HUDEP-2 (cell line): ENCODE results near the gene STX16.

Experiments used
- DNase-seq, 76 experiments: peaks; one replicate each; lab custom pipeline; 2025; ENCODE audit not compliant: unreplicated experiment in 76 of 76; lab: John Stamatoyannopoulos, UW

Gene STX16

DNA sequence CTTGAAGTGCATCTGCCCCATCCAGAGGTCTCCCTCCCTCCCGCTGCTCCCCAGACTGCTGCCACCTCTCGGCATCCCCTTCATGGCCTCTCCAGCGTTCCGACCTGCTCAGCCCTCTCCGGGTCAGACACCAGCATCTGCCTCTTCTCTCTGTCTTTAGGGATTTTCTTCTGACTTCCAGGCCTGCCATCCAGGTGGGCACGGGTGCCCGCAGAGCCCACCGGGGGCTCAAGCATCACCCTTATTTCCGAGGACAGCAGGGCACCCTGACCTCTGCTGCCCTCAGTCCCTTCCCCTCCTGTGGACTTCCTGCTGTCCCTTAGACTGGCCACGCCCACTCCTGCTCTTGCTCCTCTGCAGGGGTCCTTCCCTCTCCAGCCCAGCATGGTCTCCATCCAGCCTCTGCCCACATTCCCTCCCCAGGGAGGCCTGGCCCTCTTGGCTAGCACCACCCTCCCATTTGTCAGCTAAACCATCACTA lies 44.9 kb downstream of the STX16 start:
- no peak for DNase-seq

DNA sequence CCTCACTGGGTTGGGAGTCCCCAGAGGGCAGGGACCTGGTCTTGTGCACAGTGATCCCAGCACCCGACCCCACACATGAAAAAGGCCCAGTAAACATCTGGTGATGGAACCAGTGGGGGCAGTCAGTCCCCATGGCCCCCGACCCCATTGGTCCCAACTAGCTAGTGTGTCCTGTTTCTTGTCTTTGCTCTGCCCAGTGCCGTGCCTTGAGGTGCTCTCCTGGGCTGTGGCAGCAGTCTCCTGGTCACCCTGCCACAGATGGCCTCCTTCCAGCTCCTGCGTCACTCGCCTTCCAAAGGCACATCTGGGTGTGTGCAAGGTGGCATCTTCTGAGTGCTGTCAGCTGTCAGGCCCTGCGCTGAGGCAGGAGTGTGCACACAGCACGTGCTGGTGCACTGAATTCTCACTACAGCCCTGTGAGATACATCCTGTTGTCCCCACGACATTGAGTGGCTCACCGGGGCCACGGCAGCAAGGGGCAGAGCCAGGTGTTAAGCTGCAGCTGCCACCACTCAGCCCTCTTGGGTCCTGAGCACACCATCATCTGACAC lies 45.4 kb downstream of the STX16 start:
- no peak for DNase-seq

DNA sequence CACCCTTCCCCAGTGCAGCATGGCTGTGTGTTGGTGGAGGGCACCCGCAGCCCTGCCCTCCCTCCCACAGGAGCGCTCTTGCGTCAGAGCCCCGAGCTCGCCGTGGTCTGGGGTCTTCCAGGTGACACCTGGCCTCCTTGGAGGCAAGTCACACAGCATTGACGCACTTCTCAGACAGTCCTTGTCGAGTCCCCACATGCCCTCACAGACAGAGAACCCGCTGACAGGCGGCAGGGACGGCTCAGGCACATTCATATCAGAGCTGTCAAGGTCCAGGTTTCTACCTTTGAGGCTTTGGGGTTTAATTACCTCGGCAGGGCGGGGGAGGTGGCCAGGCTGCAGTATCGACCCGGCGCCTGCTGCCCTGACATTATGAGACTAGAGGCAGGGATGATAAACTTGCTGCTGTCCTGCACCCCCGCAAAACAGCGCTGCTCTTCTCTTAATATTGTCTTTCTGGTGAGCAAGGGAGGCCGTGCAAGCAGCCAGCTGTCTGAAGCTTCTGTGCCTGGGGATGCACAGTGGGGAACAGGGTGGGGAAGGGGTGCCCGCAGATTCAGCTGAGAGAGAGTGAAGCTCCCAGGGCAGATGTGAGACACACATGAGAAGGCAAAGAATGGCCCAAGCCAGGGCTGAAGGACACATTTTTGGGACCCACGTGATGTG lies 46.3 kb downstream of the STX16 start:
- DNase-seq: no peak

DNA sequence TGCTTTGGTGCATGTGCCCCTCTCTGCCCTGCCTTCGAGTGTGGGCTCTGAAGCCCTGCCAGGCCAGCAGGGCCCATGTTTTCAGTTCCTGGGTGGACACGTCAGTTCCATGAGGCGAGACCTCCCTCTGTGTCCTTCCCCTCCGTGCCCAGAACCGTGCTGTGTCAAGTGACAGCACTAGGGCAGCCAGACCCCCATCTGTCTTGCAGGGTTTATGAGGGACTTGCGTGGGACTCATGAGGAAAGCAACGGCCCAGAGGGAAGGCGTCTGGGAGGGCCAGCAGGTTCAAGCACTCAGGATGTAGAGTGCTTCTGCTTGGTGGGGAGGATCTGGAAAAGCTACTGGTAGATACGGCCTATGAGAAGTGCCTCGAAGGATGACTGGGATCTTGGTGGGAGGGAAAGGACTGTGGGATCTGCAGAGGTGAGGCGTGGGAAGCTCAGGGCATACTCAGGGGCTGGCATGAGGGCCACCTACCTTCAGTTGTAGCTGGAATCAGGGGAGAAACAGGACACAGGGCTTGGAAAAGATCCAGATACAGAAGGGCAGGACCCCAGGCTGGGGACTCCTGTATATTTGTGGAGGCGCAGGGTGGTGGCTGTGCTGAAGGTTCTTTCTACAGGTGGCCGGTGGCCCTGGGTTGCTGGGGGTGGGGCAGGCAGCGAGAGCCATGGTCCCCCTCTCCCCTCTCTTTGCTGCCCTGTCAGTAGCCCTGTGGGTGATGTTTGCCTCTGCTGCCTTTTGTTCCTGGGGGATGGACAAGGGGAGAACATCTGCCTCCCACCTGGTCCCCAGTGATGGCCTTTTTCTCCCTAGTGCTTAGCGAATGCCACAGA lies 47.0 kb downstream of the STX16 start:
- no peak for DNase-seq

DNA sequence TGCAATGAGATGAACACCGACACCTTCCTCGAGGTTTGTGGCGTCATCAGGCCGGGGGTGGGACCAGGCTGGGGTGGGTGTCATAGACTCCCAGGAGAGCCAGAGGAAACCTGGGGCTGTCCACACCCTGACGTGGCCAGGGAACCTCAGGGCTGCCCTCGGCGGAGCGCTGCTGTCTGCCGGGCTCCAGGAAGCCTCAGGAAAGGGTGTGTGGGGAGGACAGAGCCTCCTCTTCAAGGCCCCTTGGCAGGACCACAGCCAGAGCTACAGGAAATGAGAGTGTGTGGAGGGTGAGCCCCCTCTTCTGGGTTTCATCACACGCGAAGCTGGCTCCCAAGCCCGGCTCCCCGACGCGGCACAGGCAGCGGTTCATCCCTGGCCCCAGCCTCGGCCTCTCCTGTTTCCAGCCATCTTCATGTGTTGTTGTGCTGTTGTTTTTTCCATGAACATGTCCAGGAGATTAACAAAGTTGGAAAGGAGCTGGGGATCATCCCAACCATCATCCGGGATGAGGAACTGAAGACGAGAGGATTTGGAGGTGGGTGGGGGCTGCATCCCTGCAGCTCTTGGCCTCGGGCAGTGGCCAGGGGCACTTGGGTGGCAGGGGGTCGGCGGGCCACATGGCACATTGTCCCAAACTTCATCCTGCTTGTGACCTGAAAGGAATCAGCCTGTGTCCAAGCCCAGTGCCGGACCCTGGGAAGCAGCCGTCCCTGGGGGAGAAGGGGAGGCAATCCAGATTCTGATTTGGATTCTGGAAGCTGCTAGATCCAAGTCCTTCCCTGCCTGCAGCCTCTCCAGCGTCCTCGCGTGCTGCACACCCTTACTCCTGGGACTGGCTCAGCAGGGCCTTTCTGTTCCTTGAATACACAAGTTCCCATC lies 47.9 kb downstream of the STX16 start:
- no peak for DNase-seq

DNA sequence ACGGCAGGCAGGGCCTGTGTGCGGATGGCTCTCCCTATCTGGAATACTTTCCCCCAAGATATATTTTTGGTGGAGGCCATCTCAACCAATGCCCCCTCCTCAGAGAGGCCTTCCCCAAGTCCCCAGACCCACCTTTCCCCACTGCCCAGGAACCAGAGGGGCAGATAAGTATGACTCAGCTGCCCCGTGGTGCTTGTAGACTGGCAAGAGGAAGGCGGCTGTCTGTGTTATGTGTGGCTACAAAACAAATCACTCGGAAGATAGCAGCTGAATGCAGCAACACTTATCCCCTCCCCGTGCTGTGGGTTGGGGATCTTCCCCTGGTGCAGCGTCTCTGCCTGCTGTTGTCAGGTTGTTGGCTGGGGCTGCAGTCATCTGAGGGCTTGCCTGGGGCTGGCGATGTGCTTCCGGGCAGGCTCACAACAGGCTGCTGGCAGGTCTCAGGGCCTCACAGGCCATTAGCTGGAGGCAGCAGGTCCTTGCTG lies 48.6 kb downstream of the STX16 start:
- DNase-seq: no peak

DNA sequence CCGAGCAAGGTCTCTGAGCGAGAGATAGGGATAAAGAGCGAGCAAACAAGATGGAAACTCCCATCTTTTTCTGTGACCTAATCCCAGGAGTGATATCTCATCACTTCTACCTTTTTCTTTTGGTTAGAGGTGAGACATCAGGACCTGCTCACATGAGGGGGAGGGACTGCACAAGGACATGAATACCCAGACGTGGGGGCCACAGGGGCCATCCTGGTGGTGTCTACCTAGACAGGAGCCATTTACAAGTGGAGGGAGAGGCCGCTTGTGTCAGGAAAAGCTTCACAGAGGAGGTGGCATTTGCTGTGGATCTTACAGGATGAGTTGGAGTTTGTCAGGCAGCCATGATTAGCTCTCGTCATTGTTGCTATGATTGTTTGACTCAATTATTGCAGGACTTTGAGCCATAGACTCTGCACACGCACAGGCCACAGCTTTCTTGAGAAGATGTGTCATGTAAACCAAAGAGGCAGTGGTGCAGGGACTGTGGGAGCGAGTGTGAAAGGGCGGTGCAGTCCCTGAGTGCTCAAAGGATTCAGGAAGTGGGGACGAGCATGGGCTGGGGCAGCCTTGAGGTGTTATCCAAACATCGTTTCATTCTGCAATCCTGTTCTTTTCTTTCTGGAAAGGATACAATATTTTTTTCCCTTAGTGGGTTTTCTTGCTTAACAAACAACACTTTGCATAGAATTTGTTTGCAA lies 49.2 kb downstream of the STX16 start:
- no peak for DNase-seq

DNA sequence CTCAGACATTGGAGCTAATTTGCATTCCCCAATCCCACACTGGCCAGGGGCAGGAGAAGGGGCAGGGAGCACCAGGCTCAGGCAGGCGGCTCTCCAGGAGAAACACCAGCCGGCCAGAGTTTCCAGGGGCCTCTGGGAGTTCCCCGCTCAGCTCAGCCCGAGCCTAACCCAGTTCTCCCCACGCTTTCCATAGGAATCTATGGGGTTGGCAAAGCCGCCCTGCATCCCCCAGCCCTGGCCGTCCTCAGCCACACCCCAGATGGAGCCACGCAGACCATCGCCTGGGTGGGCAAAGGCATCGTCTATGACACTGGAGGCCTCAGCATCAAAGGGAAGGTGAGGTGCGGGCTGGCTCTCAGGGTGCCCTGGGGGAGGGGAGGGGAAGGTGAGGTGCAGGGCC lies 49.7 kb downstream of the STX16 start:
- DNase-seq: no peak

DNA sequence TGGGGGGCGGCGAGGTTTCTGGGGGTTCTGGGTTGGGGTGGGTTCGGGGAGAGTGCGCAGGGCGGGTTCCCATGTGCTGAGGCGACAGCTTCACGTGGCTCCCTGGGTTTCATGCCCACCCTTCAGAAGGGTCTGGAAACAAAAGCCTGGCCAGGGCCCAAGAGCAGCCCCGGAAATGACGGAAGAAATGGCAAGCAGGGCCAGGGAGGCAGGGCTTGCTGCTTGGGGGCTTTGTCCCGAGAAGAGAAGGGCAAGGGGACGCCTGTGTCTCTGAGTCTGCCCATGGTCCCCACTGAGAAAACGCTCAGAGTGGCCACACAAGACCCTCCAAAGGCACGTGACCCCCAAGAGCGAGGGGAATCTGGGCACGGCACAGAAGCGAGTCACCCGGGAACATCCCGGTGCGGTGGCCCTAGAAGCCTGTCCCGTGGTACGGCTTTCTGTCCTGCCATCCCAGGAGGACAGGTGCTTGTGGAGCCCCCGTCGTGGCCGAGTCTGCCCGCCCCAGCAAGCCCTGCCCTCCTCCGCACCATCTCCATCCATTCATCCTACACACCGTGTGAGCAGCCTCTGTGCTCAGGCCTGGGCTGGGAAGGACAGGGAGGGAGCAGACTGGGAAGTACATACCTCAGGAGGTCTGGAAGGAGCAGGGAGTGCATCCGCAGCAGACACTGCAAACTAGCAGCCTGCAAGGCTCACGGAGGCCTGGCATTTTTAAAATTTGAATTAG lies 50.5 kb downstream of the STX16 start:
- no peak for DNase-seq

DNA sequence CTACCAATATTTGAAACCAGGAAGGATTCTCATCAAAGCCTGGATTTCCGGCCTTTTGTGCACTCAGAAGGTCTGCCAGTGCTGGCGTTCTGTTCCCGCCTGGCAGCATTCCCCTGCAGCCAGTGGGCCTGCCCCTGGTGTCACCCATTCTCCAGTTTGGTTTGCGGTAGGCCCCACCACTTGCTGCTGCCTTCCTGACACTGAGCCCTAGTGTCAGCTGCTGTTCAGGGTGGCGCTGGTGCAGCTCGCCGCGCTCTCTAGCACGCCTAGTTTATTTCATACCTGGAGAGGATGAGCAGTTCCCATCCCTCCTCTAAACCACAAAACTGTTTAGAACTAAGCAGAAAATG lies 51.1 kb downstream of the STX16 start:
- no peak for DNase-seq

DNA sequence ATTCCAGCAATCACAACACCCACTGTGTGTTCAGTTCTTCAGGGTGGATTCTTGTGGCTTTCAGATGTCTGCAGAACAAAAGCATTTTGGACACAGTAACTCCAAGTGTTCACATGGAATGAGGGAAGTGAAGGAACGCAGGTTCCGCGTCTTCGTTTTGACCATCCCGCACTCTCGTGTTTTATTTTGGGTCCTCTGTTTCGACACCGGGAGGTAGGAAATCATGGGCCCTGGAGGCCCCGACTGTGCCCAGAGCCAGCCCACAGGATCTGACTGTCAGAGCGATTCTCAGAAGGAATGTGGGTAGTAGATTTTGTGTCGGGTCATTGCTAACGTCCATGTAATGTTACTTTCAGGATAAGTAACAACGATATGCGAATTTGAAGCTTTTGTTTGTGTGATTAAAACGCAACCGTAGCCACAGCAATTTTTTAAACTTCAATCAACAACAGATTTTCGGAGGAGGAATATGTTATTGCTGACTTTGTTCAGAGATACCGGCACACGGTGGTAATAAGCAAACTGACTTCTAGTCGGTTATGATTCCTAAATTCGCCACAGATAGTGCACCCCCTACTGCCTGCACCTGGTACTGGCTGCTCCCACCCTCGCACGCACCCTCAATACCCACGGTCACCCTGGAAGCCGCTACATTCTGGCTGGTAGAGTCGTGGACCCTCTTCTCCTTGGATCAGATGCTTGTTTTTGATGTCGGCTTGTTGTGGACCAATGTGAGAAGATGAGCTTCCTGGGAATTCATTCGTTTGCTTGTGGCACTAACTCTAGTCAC lies 52.0 kb downstream of the STX16 start:
- no peak for DNase-seq

DNA sequence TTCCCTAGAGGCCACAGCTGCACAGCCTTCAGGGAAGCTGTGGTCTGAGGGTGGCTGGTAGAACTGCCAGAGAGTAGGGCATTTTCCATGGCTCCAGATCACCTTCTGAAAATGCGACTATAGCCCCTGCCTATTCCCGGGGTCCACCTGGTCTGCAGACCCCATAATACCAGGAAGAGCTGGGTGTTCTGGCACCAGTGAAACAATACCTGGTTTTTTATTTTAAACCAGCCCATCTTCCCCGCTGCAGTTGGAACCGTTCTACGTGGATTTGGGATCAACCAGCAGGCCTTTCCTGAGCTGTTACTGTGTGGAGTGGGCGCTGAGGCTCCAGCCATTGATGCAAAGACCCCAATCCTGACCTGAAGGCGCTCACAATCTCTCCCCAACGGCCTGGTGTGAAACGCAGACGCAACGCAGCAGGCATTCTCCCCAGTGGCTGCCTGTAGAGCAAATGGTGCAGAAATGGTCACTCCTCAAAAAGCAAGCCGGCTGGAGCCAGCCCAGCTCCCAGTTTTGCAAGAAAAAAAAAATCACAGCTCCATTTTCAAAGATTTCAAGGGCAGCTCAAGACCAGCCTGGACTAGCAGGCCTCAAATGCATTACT lies 52.8 kb downstream of the STX16 start:
- DNase-seq: no peak

DNA sequence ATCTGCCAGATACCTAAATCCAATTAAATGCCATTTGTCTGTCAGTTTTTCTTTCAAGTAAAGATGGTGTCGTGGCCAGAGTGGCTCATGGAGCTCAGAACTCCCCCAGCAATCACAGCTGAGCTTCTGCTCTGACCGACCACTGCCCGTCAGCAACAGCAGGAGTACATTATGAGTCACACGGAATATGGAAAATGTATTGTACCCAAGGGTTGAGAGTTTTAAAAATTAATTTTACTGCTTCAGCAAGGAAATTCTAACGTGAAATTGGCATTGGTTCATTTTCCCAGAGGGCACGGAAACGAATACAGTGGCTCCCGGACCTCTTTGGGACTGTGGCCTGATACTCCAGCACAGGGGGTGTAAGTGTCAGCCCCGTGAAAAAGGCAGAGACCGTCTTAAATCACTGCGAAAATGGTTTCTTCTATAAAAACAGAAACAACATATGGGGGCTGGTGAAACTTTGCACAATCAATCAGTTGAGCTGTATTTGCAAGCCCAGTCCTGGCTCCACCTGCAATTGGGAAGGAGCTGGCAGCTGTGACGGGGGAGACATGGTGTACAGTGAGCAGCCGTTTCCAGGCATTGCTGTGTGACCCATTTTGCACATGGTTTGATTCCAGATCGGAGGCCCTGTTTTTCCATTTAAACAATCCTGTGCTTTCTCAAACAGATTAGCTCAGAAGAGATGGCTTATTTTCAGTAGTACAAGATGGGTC lies 54.3 kb downstream of the STX16 start:
- DNase-seq: no peak

DNA sequence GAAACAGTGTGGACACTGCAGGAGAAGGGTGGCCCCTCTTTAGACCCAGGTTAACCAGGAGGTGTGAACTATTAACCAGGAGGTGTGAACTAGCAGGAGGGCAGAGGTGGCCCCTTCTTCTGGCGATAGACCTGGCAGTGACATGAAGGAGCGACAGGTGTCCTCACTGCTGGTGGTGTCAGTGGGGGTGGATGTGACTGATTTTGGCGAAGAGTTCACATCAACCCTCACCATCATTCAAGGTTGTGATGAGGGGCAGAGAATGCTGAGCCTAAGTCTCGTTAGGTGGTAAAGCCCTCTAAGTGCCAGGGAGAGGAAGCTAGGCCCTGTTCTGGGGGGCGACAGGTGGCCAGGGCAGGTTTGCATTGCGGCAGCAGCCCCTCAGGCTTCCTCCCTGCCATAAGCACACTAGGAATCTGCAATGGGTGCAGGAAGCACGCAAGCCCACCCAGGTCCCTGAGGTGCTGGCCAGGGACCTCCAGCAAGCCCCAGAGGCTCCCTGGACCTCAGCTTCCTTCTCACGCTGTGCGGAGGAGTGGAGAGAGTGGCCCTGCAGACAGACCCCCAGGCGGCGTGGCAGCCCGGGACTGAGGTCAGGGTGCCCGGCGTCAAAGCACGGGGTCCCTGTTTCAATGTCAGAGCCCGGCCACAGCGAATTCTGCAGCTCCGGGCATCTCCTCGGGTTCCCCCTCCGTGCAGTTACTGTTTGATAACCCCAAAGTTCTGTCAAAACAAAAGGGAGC lies 55.2 kb downstream of the STX16 start:
- no peak for DNase-seq

DNA sequence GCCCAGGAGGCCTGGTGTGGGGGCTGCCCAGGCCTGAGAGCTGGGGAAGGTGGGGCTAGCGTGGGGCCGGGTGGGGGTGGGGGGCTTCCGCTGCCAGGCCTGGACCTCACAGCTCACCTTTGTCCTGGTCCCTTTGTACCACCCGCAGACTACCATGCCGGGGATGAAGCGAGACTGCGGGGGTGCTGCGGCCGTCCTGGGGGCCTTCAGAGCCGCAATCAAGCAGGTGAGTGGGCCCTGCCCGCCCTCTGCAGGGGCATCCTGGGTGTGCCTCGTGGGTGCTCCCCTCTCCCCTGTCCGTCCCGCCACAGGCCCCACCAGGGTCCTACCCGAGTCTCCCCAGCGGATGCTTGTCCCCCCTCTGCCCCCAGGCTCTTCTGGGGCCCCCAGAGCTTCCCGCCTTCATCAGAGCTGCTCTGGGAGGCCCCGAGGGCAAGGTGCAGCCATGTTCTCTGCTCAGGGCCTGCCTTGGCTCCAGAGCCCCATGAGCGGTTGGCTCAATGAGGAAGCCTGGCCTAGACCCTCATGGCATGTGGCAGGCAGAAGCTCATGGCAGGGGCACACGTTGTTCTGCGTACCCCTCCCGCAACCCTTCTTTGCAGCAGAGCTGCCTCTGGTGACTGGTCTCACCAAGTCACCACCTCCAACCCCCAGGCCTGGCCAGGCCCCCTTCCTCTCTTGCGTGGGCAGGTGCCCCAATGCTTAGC lies 56.0 kb downstream of the STX16 start:
- no peak for DNase-seq

DNA sequence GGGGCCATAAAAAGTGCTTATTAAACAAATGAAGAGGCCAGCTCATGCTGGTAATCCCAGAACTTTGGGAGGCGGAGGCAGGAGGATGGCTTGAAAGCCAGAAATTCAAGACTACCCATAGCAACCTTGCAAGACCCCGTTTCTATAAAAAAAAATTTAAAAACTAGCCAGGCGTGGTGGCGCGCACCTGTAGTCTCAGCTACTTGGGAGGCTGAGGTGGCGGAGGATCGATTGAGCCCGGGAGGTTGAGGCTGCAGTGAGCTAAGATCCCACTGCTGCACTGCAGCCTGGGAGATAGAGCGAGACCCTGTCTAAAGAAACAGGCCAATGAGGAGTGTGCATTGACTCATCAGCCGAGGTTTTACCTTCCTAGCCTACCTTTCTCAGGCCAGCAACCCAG lies 56.7 kb downstream of the STX16 start:
- no peak for DNase-seq
